GM23338 (cell line): ENCODE results near the gene GNAT1.

Source experiments
- CREB1 ChIP-seq: fragments of 250-450 bp; sonication (Bioruptor Pico); IDR thresholded peaks from 2 replicates; pipeline ENCODE4 v1.5.0; 2020; ENCODE audit warnings: low read depth, mild to moderate bottlenecking, moderate library complexity
- CTCF ChIP-seq, 2 experiments: fragments of 200-600 bp in 1 of 2; sonication (generic) in 1 of 2; conservative IDR thresholded peaks; 2 replicates each; pipeline versions ENCODE4 v1.5.1 to v1.6.1; 2016 to 2017; ENCODE audit warnings: antibody characterized with exemption in 2 of 2, low read depth in 2 of 2, mild to moderate bottlenecking in 2 of 2, moderate library complexity in 1 of 2
- EZH2 ChIP-seq: fragments of 200-600 bp; sonication (generic); IDR thresholded peaks from one replicate; pipeline ENCODE4 v1.8.0; 2017; ENCODE audit warnings: antibody characterized with exemption, mild to moderate bottlenecking, low read depth; ENCODE audit not compliant: unreplicated experiment
- EZH2phosphoT487 ChIP-seq: fragments of 200-600 bp; sonication (generic); IDR thresholded peaks from one replicate; pipeline ENCODE4 v1.8.1; 2018; ENCODE audit warnings: antibody characterized with exemption; ENCODE audit not compliant: unreplicated experiment
- POLR2AphosphoS5 ChIP-seq: IDR thresholded peaks from 2 replicates; pipeline ENCODE4 v1.6.1; 2016; ENCODE audit warnings: antibody characterized with exemption, low read depth
- REST ChIP-seq: IDR thresholded peaks from one replicate; pipeline ENCODE4 v1.6.1; 2018; ENCODE audit warnings: antibody characterized with exemption; ENCODE audit not compliant: unreplicated experiment
- STAT1 ChIP-seq: IDR thresholded peaks from one replicate; pipeline ENCODE4 v1.6.1; 2016; ENCODE audit warnings: antibody characterized with exemption; ENCODE audit not compliant: unreplicated experiment
- ZNF114 ChIP-seq: fragments of 250-450 bp; sonication (Bioruptor Pico); IDR thresholded peaks from 2 replicates; pipeline ENCODE4 v1.5.0; 2020; ENCODE audit warnings: mild to moderate bottlenecking, moderate library complexity
- ZNF331 ChIP-seq: fragments of 250-450 bp; sonication (Bioruptor Pico); IDR thresholded peaks from 2 replicates; pipeline ENCODE4 v1.5.0; 2020; ENCODE audit warnings: low read depth, mild to moderate bottlenecking, moderate library complexity
- ZNF462 ChIP-seq: fragments of 250-450 bp; sonication (Bioruptor Pico); IDR thresholded peaks from 2 replicates; pipeline ENCODE4 v1.5.0; 2020; ENCODE audit warnings: mild to moderate bottlenecking, moderate library complexity

- no peak for TF ChIP-seq POLR2AphosphoS5
- no peak for TF ChIP-seq CTCF (conservative IDR thresholded peaks at IDR 0.05; ENCODE audit: low read depth in 2 of 2)
- TF ChIP-seq EZH2: no peak
- TF ChIP-seq CREB1 (CRISPR knock-in tag): no peak
- no peak for TF ChIP-seq REST
- TF ChIP-seq STAT1: no peak
- no peak for TF ChIP-seq ZNF114 (CRISPR knock-in tag)
- no peak for TF ChIP-seq EZH2phosphoT487
- no peak for TF ChIP-seq ZNF462
- TF ChIP-seq ZNF331 (CRISPR knock-in tag): no peak
Measured at GRCh38 chr3:50157827-50158529, 33.4 kb upstream of the GNAT1 start.
